Medulla oblongata (tissue), 1 donor: ENCODE results near the gene SLC2A6.

Source experiments
- DNase-seq: peaks from one replicate; pipeline ENCODE4 v3.0.0-alpha.2; 2015; ENCODE audit errors: extremely low spot score

Gene SLC2A6

DNA sequence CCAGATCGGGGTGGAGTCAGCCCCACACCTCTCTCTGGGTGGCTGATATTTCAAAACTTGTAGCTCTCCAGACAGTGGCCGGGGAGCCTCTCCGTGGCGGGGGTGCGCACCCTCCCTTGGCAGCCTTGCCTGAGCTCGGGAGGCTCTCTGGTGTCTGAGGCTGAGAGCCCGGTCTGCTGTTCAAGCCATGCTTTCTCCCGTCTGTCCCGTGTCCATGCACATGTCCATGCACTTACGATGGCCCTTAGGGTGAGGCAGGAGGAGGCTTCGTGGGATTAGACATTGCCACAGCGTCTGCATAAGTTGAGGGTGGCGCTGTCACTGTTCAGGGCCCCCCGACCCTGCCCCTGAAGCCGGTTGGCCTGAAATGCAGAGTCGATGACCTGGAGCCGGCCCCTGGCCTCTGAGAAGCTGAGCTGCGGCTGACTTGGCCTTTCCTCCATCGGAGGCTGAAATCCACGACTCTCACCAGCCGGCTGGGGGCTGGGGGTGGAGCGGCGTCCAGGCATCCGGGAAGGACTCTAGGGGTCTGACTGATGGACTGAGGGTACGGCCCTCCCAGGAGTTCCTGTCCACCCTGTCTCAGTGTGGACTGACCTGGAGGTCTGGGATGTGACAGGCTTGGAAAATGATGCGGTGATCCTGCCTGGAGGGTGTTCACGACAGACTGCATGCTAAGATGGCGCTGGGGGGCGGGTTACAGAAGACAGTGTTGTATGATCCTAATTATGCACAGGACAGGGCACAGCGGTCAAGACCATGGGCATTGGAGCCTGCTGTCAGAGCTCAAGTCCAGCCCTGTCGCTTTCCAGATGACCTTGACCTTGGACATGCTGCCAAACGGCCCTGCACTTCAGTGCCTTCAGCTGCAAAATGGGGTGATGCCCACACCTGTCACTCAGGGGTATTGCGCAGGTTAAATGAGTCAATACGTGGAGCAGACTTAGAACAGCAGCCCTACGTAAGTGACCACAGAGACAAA is 18.3 kb upstream of the SLC2A6 start:
- no peak for DNase-seq

DNA sequence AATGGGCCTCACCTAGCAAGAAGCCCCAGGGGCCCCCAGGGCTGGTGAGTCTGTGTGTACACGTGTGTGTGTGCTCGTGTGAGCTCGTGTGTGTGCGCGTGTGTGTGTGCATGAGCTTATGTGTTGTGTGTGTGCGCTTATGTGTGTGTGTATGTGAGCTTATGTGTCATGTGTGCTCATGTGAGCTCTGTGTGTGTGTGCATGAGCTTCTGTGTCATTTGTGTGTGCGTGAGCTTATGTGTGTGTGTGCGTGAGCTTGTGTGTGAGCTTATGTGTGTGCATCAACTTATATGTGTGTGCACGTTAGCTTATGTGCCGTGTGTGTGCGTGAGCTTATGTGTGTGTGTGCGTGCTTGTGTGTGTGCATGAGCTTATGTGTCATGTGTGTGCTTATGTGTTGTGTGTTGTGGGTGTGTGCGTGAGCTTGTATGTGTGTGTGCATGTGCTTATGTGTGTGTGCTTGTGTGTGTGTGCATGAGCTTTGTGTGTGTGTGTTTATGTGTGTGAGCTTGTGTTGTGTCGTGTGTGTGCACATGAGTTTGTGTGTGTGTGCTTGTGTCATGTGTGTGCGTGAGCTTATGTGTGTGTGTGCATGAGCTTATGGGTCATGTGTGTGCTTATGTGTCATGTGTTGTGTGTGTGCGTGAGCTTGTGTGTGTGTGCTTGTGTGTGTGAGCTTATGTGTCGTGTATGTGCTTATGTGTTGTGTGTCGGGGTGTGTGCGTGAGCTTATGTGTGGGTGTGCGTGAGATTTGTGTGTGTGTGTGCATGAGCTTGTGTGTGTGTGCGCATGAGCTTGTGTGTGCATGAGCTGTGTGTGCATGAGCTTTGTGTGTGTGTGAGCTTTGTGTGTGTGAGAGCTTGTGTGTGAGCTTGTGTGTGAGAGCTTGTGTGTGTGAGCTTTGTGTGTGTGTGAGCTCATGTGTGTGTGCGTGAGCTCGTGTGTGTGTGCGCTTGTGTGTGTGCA is 16.7 kb upstream of the SLC2A6 start:
- DNase-seq, result no peak

DNA sequence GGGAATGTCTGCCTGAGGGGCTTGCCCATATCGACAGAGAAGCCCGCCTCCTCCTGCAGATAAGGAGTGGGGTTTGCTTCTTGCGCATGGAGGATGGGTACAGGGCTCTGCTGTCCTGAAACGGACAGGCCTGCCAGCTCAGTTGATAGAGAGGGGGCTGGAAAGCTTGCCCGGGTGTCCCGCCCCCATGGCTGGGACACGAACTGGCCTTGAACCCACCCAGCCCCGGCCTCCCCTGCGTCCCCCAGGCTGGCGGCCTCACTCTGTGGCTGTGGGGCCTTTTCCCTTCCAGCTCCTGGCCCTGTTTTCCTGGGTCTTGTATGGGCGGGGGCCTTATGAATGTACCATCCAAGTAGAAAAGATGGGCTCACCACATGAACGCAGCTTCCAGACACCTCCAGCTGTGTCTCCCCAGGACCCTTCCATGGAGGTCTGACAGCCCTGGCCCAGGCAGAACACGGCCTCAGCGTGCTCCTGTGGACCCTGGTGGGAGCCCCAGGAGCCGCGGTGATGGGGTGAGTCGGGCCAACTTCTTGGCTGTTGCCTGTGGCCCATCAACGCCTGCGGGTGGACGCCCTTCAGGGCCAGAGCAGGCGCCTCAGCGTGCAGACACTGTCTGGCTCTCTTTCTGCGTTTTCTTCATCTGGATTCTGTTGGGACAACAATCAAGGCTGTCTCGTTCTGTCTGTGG is 15.9 kb upstream of the SLC2A6 start:
- DNase-seq, result no peak

DNA sequence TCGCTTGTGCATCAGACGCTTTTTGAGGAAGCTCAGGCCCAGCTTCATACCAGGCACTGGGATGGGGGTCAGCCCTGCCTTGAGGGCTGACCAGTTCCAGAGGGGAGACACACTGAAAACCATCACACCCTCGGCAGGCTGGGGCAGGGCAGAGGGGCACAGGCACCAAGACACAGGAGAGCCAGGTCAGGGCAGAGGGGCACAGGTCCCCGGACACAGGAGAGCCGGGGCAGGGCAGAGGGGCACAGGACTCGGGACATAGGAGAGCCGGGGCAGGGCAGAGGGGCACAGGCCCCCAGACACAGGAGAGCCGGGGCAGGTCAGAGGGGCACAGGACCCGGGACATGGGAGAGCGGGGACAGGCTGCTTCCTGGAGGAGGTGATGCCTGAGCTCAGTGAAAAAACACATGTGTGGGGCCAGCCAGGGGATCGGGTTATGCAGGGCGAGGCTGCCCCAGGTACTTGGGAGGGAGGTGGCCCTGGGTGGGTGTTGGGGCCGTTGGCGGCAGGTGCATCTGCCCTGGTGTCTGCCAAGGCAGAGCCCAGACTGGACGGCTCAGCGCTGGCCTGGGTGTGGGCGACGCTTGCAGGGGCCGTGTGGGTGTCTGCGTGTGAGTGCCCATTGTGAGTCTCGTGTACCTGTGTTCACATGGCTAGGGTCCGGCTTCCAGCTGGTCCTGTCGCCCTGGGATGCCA is 15.1 kb upstream of the SLC2A6 start:
- DNase-seq, result no peak

DNA sequence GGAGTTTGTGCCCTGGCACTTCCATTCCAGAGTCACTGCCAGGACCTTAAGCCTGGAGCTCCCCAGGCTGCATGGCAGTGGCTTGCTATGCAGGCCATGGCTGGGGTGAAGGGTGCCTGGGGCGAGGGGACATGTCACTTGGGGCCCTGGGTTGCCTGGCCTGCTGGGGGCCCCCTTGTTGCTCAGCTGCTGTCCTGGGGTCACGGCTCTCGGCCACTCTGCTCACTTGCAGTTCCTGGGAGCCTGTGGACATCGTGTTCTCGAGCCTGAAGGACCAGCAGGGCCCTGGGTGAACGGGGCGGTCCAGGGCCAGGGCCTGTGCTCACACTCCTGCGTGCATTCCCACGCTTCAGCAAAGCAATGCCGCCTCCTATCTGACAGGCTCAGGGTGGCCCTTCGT is 14.5 kb upstream of the SLC2A6 start:
- no peak for DNase-seq

DNA sequence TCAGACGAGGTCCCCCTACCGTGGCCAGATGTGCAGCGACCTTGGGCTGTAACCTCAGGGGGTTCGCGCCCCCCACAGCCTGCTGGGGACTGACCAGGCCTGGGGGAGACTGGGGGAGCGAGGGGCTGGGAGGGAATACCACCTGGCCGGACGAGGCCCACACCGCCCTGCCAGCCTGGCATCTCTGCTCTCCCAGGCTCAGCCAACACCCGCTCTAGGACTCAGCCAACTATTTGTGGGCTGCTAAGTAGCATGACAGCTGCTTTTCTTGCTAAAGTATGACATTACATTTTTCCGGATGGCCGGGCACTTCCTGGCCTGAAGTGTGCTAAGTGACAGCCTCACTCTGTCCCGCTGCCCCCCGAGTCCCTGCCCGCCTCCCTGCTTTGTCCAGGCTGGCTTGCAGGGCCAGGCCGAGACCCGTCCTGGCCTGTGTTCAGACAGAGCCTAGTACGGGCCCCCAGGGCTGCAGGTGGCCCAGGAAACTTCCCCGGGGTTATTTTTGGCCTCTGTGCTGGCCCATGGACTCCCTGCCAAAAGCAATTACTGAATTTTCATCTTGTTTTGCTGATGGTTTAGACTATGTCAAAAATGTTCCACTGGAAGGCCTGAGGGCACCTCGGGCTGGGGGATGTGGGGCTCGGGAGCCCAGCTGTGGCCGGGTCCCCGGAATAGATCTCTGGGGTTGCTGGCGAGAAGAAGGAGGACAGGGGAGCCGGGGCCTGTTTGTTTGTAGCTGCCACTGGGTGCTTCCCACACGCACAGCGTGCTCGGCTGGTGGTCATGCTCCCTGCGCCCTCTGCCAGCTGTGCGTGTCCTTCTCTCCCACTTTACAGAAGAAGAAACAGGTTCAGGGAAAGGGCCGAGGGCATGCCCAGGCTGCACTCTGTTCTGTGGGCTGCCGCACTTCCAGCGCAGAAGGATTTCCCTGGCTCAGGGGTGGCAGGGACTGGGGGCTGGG is 13.4 kb upstream of the SLC2A6 start:
- DNase-seq, result no peak

DNA sequence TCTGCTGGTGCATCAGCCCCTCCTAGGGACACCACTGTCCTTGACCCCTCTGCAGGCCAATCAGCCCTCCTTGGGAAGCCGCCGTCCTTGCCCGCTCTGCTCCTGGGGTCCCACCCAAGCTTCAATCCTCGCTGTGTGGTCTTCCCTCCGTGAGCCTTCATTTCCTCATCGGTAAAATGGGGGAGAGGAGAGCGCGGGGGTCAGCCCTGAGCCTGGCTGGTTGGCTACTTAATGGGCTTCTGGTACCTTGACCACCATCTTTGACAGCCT is 12.7 kb upstream of the SLC2A6 start:
- DNase-seq, result no peak

DNA sequence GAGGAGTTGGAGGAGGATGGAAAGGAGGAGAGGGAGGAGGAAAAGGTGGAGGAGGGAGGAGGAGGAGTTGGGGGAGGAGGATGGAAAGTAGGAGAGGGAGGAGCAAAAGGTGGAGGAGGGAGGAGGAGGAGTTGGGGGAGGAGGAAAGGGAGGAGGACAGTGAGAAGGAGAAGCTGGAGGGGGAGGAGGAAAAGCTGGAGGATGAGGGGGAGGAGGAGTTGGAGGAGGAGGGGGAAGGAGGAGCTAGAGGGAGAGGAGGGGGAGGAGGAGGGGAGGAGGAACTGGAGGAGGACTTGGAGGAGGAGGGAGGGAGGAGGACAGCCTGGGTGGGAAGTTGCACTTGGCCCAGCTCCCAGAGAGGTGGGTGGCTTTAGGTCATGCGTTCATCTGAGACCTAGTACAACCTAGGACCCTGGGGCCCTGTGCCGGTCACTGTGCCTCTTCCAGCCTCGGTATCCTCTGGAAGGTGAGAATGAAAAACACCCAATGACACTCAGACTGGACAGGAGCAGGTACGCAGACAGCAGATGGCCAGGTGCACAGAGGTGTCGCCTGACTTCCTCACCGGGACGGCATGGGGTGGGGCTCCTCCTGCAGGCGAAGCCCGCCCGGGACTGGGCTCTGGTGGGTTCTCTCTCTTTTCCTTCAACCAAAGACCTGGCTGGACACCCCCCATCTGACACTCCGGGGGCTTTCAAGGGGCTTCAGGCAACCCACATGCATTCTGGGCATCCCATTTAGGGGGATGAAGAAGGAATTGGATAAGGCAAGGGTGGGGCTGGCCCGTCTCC is 12.2 kb upstream of the SLC2A6 start:
- no peak for DNase-seq

DNA sequence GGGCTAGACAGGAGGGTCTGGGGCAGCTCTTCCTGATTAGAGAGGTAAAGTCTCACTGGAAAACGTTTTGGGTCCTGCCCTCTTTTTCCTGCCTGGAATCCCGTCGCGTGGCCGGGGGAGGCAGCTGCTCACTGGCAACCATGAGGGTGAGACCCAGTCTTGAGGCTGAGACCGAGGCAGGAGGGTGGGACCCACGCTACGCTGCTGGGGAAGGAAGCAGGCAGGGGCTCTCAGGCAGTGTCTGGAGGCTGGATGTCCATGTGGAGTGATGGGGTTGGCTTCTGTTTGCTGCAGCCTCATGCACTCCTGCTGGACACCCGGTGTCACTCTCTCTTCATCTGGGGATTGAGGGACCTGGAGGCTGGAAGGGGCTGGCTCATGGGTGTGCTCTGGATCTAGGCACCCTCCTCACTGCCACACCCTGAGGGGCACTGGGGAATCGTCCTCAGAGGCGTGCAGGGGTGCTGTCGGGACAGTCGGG is 11.3 kb upstream of the SLC2A6 start:
- DNase-seq, result no peak

DNA sequence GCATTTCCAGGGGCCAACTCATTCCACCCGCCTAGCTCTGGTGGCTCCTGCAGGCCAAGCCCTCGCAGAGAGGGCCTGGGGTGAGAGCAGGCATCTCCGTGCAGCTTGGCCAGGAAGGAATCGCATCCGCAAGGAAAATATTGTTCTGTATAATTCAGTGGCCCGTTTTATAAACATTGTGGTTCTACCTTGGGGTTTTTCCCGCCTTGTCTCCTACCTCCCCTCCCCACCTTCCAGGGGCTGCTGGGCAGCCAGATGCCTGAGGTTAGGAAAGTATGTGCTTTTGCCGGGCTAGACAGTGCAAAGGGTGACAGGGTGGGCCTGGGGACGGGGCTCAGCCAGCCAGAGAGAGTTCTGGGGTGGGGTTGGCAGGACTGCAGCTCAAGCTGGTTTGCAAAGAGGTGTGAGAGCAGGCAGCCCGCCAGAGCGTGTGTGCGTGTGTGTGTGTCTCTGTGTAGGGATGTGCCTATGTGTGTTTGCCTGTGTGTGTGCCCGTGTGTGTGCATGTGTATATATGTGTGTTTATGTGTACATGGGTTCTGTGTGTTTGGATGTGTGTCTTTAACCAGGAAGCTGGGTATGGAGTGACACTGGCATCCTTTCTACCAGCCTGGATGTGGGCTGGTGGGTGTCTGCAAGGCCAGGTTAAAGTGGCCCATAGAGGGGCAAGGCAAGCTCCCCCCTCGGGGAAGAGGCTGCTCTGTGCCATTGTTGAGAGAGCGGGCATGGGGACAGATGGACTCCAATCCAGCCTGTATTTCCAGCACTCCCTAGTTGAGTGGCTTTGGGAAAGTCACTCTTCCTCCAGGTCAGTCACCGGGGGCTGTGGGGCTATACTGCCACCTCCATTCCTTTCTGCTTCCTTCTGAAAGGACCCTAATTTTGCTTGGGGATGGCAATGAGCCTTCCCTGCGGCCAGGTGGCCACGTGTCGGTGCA is 10.6 kb upstream of the SLC2A6 start:
- no peak for DNase-seq

DNA sequence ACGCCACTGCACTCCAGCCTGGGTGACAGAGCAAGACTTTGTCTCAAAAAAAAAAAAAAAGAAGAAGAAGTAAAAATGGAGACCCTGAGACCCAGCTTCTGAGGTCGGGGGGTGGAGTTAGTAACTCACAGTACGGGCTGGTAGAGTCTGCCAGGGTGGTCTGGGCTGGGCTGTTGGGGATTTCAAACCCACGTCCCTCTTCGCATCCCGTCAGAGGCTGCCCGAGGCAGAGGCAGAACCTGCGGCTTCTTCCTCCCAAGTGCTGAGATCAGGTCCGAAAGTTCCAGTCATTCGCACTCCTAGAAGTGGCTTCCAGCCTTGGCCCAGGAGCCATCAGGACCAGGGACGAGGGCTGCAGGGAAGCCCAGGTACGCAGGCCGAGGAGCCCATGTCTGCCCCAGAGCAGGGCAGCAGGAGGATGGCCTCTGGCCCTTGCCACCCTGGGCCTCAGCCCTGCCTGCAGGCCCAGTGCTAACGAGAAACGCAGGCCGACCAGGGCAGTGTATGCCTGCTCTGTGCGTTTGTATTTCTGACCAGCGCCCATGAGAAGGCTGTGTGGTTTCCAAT is 9.9 kb upstream of the SLC2A6 start:
- DNase-seq, result no peak

DNA sequence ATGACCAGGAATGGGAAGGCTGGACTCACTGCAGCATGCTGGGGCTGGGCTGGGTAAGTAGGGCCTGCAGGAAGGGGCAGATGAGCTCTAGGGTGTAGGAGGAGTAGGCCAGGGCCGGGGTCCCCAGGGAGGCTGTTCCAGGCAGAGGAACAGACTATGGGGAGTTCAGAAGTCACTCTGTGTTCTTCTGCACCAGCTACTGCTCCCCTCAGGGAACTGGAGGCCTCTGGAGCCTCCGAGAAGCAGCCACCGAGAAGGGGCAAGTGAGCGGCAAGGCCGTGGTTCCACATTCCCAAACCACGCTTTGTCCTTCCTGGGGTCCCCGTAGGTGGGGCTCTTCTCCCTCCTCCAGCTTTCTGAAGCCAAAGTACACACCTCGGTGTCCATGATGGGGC is 8.4 kb upstream of the SLC2A6 start:
- DNase-seq, result no peak

DNA sequence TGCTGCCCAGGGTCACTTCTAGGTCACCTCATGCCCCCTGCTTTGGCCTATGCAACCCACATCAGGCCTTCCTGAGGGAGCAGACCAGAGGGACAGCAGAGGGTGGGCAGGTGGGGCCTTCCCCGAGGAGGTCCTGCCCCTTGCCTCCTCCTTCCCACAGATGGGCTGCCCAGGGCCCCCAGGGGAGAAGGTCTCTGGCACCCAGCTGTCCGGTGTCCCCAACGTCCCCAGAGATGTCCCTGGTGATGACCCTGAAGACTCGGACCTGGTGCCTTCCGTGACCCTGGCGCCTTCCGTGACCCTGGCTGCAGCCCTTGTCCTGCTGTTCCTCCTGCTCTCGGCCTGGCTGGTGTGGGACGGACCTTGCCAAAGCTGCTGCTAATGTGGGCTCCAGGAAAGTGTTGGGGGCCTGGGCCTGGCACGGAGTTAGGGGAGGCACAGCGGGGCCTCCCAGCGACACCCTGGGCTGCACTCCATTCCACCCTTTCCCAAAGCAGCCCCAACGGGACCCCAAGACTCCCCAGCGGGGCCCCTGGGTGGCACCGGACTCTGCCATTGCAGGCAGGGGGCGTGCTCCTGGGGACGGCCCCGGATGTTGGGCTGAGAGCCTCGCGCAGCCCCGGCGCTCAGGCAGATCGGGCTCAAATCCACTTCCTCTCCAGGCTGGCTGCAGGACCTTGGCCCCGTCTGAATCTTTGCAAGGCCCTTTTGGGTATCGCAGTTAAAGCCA is 6.8 kb upstream of the SLC2A6 start:
- no peak for DNase-seq

DNA sequence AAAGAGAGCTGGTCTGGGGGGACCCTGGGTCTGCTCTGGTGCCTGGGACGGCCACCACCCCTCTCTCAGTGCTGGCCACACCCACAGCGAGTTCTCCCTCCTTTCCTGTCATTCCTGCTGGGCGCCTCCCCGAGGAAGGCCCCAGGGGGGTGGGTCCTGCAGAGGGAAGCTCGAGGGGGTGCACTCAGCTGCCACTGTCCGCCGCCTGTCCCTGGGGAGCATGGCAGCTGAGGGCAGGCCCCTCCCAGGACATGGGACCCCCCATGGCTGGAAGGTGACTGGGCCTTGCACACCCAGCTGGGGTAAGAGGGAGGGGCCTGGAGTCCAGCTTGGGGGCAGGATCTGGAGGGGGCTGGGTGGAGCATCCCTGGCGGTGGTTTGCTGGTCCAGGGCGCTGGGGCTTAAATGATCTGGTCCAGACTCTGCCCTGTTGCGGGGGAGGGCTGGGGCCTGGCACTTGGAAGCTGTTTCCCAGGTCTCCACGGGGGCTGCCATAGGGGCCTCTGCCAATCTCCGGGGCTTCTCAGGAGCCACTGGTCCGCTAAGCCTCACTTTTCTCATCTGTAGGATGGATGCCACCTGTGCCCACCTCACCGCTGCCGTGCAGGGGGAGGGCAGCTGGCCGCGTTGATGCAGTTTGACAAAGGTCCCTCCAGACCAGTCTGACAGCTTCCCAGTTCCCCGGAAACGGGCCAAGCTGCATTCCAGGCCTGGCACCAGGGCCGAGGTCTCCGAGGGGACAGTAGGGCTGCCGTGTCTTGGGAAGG is 6.0 kb upstream of the SLC2A6 start:
- DNase-seq, result no peak

DNA sequence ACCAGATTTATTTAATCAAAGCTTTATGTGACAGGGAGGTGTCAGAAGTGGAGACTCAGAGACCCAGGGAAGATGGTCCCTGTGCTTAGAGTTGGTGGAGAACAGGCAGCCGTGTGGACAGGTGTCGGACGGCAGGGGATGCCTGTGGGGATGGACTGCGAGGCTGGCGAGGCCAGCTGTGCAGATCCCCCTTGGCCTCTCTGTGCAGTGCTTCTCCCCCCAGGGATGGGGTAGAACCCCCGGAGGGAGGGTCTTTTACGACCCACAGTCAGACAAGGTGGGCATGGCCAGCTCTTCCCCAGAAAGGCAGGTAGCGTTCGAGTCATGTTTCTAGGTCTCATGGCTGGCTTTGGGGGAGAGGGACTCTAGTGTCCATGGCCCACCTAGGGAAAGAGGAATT is 4.7 kb upstream of the SLC2A6 start:
- DNase-seq, result no peak
